CD4-positive, alpha-beta T cell treated with Interleukin-15 for 4 hours (primary cell): ENCODE measurements around the gene BPGM.
A peak's percentile ranks its signal among the peaks of the same experiment; 100 is the strongest.

Experiments used
- DNase-seq: peaks from one replicate; pipeline ENCODE4 v3.0.0-alpha.2; 2020; ENCODE audit warnings: low spot score

The BPGM gene

GRCh38 chr7:134646425-134647305 is at the start of gene BPGM:
TSS of gene BPGM (plus strand) at chr7:134646853. CDS start at chr7:134661508, 14,655 bp downstream.
- DNase-seq: peak; percentile 100

GRCh38 chr7:134599371-134599770 is 47.3 kb upstream of the BPGM start:
- no peak for DNase-seq

- DNase-seq: no peak
These were observed 45.2 kb upstream of the BPGM start for GRCh38 chr7:134601459-134601858.

GRCh38 chr7:134602881-134603451 is 43.7 kb upstream of the BPGM start:
- DNase-seq: no peak

- DNase-seq: peak; percentile 62
These were observed 40.4 kb upstream of the BPGM start for GRCh38 chr7:134605978-134606923.

GRCh38 chr7:134611611-134612151 is 35.0 kb upstream of the BPGM start:
- DNase-seq: no peak

GRCh38 chr7:134612197-134612596 is 34.5 kb upstream of the BPGM start:
- no peak for DNase-seq

- no peak for DNase-seq
These were observed 32.9 kb upstream of the BPGM start for GRCh38 chr7:134613623-134614347.

GRCh38 chr7:134616611-134617010 is 30.0 kb upstream of the BPGM start:
- DNase-seq: no peak

- no peak for DNase-seq
These were observed 27.7 kb upstream of the BPGM start for GRCh38 chr7:134618756-134619530.

- DNase-seq: no peak
These were observed 26.9 kb upstream of the BPGM start for GRCh38 chr7:134619627-134620331.

- no peak for DNase-seq
These were observed 24.2 kb upstream of the BPGM start for GRCh38 chr7:134622303-134622995.

- no peak for DNase-seq
These were observed 23.5 kb upstream of the BPGM start for GRCh38 chr7:134623193-134623592.

- DNase-seq: no peak
These were observed 21.1 kb upstream of the BPGM start for GRCh38 chr7:134625550-134625949.

GRCh38 chr7:134627109-134627774 is 19.4 kb upstream of the BPGM start:
- DNase-seq: no peak

GRCh38 chr7:134627775-134628153 is 18.9 kb upstream of the BPGM start:
- no peak for DNase-seq

GRCh38 chr7:134629445-134629844 is 17.2 kb upstream of the BPGM start:
- no peak for DNase-seq

- DNase-seq: no peak
These were observed 16.4 kb upstream of the BPGM start for GRCh38 chr7:134630237-134630636.

GRCh38 chr7:134630893-134631292 is 15.8 kb upstream of the BPGM start:
- no peak for DNase-seq
